SK-MEL-5 (cell line): ENCODE results near the gene ZNF653. TPM values are rescaled to one million over a fixed set of nuclear protein-coding genes. Genes with fewer than 3 reads are reported as not detected.

ENCODE experiments used
- DNase-seq: peaks from one replicate; pipeline ENCODE4 v3.0.0-alpha.2; 2016; ENCODE audit warnings: low read depth, low spot score
- in situ Hi-C: cut with HindIII; loops from 2 replicates; pipeline ENCODE4 v1.10.0; 2016; ENCODE audit warnings: low sequenced_read_pairs, high pct_unique_total_duplicates, low pct_unique_long_range_greater_than_20kb
- polyA plus RNA-seq, 2 experiments: library from polyadenylated mRNA; depleted of rRNA; stranded (reverse); fragments of >200 nt; gene quantifications; 2 replicates each; pipeline ENCODE4 v1.2.3, GENCODE V29; 2015
- total RNA-seq: library from RNA; depleted of rRNA; stranded (reverse); fragments of >200 nt; shearing (Covaris generic); gene quantifications from 2 replicates; pipeline ENCODE4 v1.2.3, GENCODE V29; 2014; rRNA removed

Gene ZNF653
- 1.6 and 5.6 TPM in 2 replicates for total RNA-seq
- 4.6 and 6.3 TPM in 2 replicates for polyA plus RNA-seq (2015; cell fraction: cytosol; rRNA removed)
- polyA plus RNA-seq (2015; cell fraction: nucleus; rRNA removed) = 6.0 and 11.5 TPM in 2 replicates

- in situ Hi-C loops = no loop called here
- DNase-seq = peak; percentile 93
These were observed at the start of gene ZNF653 for GRCh38 chr19:11505504-11506100. ZNF653 (minus strand) TSS chr19:11505839; CDS start chr19:11505786, 53 bp downstream.

DNA sequence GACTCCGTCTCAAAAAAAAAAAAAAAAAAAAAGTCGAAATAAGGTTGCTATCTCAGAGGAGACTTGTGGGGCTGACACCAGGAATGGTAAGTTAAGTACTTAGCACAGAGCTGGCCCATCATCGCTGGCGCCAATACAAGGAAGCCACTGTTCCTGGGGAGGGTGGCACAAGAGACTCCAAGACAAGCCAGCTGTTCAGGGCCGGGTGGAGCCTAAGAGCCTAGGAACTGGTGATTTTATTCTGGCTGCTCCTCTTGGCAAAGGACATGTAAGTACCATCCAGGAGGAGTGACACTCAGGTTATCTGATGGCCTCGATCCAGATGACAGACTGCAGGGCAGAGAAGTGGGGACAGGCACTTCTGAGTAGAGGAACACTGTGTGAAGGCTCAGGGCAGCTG, 49.6 kb upstream of the ZNF653 start:
- no peak for DNase-seq
- in situ Hi-C loops = no loop called here

- no peak for DNase-seq
- in situ Hi-C loops = no loop called here
These were observed 48.5 kb upstream of the ZNF653 start for GRCh38 chr19:11554160-11554559.

DNA sequence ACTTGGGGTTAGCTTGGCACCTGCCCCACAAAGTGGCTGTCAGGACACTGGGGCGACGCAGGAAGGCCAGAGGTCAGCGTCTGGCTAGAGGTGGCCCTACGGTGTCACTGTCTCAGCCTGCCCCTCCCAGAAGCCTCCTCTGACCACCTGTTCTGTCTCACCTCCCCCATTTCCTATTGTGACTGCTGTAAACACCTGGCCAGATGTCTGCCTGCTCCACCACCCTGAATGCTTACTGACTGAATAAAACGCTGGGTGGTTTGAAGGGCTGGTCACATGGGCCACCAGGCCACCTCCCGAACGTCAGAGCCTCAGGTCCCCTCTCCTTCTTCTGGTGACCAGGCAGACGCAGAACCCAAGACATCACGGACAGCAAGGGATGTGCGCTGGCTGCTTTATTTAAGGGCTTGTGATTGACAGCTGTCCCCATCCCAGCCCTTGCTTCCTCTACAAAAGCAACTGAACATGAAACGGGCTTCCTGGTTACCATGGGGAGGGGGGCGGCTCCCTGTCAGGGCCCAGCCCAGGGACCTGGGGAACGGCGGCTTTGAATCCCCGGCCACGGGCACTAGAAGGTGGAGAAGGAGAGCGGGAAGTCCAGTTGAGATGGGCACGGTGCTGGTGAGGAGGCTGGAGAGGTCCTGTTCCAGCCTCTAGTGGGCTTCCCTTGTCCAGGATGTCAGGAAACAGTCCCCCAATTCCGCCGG, 47.2 kb upstream of the ZNF653 start:
- no peak for DNase-seq
- in situ Hi-C loops = no loop called here

DNA sequence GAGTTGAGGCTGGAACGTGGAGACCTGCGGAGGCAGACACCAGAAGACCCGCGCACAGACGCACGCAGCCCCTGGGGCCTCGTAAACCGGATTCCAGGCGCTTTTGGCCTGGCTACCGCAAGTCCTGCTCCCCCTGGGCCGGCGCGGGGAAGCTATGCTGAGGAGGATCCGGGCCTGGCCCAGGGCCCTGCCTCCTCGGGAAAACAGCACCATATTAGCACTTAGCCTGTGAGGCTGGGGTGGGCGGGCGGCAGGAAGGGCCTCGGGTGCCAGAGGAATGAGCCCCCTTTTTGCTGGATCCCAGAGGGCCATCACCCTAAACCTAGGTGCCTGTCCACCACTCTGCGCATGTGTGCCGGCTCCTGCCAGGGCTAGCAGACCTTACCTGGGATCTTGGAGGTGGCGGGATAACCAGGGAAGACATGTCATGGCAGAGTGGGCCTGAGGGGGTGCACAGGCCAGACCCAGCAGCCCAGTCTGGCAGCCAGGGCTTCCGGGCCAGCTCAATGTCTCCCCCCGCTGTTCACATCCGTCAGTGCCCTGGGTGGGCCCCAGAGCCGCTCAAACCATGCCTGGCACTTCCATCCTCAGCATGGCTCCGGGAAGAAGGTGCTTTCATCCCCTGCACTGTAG, 46.1 kb upstream of the ZNF653 start:
- in situ Hi-C loops = no loop called here
- DNase-seq = peak; percentile 24

DNA sequence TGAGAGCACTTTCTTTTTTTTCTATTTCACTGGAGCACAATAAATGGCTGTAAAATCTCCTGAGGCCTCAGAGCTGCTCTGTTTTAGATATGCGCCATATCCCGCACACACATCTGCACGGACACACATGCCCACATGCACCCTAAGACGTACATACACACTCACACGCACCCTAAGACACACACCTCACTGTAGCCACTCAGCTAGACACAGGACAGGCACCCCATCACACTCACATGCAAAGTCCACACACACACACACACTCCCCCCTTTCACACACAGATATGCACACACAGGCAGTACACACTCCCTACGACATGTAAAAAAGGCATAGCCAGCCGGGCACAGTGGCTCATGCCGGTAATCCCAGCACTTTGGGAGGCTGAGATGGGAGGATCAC, 44.6 kb upstream of the ZNF653 start:
- DNase-seq = no peak
- in situ Hi-C loops = no loop called here

- no peak for DNase-seq
- in situ Hi-C loops = no loop called here
These were observed 43.8 kb upstream of the ZNF653 start for GRCh38 chr19:11549386-11549953.

GRCh38 chr19:11547929-11548700, 42.5 kb upstream of the ZNF653 start:
- in situ Hi-C loops = no loop called here

GRCh38 chr19:11541238-11541637, 35.6 kb upstream of the ZNF653 start:
- no peak for DNase-seq
- in situ Hi-C loops = no loop called here

More at GRCh38 chr19:11547929-11548700, 42.5 kb upstream of the ZNF653 start:
- no peak for DNase-seq

DNA sequence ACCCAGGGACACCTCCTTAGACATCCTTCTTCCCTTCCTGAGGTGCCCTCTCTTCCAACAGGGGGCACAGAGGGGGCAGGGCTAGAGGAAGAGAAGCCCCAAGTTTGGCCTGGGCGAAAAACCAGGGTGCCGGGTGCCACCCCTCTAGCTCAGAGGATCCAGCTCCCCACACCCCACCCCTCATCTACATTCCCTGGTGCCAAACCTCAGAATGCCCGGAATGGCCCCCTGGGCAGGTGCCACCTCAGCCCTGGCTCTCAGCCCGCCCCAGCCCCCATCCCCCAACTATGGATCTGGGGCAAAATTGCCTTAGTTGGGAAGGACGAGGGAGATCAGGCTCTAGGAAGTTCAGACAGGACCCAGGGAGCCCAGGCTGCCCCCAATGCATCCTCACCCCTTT, 35.0 kb upstream of the ZNF653 start:
- no peak for DNase-seq
- in situ Hi-C loops = no loop called here

GRCh38 chr19:11539495-11540365, 34.1 kb upstream of the ZNF653 start:
- DNase-seq = no peak
- in situ Hi-C loops = no loop called here

DNA sequence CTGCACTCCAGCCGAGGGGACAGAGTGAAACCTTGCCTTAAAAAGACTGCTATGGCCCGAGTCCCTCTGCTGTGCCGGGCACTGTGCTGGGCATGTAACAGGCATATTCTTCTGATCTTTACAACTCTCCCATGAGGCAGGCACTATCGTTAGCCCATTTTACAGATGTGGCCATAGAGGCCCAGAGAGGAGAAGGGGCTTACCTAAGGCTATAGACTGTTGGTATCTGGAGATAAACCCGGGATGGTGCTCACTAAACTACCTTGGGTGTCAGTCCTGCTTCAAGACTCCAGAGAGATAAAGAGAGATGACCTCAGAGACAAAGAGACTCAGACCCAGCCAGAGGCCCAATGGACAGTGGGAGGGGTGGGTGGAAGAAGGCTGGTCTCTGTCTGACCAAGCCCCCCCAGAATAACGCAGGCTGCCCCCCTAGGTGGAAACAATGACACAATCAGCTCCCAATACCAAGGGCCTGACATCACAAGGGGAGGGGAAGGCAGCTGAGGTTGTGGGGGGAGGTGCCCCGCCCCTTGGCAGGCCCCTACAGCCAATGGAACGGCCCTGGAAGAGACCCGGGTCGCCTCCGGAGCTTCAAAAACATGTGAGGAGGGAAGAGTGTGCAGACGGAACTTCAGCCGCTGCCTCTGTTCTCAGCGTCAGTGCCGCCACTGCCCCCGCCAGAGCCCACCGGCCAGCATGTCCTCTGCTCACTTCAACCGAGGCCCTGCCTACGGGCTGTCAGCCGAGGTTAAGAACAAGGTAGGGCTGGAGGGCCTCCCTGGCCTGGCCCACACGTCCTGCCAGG, 32.8 kb upstream of the ZNF653 start, which contains the start of gene CNN1:
TSS of gene CNN1 (plus strand) at position 620 of the 805 bp plus-strand sequence. CDS start at position 697, 77 bp downstream.
- in situ Hi-C loops = no loop called here

DNA sequence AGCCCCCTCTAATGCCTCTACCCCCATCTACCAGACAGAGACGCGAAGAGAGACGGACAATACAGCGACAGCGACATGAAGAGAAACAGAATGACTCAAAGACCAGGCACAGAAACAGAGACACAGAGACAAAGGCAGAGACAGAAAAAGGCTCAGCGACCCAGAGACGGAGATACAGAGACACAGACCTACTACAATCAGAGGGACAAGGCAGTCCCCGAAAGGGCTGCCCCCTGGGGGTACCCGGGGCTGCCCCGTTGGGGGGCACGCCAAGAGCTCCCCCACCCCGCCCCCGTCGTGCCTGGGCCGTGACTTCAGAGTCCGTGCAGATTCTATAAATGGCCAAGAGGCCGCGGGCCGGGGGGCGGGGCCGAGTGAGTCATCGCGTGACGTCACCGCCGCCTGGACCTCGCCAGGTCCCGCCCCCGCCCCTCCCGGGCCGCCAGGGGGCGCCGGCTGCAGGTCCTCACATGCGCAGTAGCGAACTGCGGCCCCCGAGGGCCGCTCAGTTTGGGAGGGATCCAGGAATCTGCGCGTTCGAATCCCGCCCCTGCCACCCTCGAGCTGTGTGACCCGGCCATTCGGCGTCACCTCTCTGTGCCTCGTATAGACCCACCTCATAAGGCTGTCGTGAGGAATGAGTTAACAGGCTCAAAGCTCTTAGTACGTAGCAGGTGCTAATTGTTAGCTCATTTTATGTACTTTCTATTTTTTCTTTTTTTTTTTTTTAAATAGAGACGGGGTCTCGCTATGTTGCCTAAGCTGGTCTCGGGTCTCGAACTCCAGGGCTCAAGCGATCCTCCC, 30.4 kb upstream of the ZNF653 start:
- DNase-seq = peak; percentile 80
- in situ Hi-C loops = no loop called here

More for the DNA sequence above, 32.8 kb upstream of the ZNF653 start, which contains the start of gene CNN1:
- no peak for DNase-seq

DNA sequence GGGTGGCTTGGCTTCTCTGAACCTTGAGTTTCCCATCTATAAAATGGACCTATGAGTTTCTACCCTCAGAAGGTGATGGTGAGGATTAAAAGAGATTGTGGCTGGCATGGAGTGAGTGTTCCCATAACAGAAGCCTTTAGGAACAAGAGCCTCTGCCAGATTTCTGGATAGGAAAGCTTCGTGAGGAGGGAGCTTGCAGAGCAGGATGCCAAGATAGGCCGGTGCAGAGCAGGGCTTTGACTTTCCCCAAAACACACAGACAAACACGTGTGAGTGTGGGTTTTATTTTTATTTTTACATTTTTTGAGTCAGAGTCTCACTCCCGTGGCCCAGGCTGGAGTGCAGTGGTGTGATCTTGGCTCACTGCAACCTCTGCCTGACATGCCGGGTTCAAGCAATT, 29.3 kb upstream of the ZNF653 start:
- no peak for DNase-seq
- in situ Hi-C loops = no loop called here

DNA sequence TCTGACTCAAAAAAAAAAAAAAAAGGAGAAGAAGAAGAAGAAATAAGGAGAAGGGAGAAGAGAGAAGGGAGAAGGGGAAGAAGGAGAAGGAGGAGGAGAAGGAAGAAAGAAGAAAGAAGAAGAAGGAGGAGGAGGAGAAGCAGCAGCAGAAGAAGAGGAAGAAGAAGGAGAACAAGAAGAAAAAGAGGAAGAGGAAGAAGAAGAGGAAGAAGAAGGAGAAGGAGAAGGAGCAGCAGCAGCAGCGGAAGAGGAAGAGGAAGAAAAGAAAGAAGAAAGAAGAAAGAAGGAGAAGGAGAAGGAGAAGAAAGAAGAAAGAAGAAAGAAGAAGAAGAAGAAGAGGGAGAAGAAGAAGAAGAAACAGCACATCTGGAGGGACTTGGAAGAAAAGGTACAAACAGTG, 28.9 kb upstream of the ZNF653 start:
- in situ Hi-C loops = no loop called here
- no peak for DNase-seq
